SH-SY5Y (cell line): ENCODE data around the gene ZFAND2B.

ENCODE experiments used
- GATA2 ChIP-seq: IDR thresholded peaks from 2 replicates; pipeline ENCODE4 v1.6.1; 2011; ENCODE audit warnings: mild to moderate bottlenecking, low read depth, low read length
- GATA3 ChIP-seq: IDR thresholded peaks from 2 replicates; pipeline ENCODE4 v1.6.1; 2011; ENCODE audit warnings: low read depth, mild to moderate bottlenecking, low read length, moderate library complexity

- TF ChIP-seq GATA2, result no peak
- TF ChIP-seq GATA3, result no peak
These were observed 35.3 kb upstream of the ZFAND2B start for GRCh38 chr2:219171231-219171651.
